Dedifferentiated amniotic fluid mesenchymal stem cell (primary cell): Measurements from ENCODE around the gene INAFM2.
A peak's percentile ranks its signal among the peaks of the same experiment; 100 is the strongest.

ENCODE experiments used
- DNase-seq: peaks from one replicate; pipeline ENCODE4 v3.0.0-alpha.2; 2016; ENCODE audit errors: extremely low spot score

The INAFM2 gene

DNA sequence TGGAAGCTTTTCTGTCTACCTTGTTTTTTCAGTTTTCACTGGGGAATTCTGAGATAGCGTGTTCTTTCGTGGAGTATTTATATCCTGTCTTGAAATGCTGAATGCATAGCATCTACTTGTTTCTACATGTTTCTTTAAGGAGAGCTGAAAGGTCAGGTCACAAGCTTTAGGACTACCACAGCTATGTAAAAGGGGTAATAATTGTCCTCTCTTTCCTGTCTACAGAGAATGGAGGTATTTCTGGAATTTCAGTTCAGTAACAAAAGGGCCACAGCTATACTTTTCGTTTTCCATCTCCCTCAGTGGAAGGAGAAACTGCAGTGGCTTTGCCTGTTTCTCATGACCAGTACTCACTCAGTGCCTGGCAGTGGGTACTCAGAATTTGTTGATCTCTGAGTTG lies 4.7 kb downstream of the INAFM2 start:
- DNase-seq = peak; percentile 22

DNA sequence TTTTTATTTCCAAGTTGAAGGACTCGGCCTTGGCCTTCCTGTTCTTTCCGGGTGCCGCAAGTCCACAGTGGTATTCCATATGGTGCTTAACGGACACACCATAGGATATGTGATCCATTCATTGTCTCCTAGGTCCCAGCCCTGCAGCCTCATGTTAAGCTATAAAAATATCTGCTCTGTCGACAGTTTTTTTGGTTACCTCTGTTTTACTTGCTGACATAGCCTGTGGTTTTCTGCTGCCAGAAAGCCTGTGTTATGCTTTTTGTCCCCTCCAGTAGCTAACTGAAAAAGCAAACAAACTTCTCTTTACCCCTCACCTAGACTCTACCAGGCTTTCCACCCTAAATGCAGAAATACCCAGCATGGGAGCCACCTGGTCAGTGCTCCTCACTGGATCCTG lies 5.3 kb downstream of the INAFM2 start:
- no peak for DNase-seq

DNA sequence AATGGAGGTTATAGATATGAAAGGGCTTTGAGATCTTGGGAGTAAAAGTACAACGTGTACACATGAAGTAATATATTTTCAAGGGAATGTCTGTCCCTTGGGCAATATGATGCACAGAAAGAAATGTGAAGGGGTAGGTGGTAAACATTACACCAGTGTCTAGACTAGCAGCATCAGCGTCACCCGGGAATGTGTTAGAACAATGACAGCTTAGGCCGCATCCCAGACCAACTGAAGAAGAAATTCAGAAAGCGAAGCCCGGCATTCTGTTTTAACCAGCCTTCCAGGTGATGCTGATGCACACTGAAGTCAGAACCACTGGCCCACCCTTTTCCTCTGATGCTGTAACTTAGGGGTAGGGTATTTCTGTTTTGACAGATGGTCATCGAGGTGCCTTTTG lies 6.3 kb downstream of the INAFM2 start:
- DNase-seq = no peak

DNA sequence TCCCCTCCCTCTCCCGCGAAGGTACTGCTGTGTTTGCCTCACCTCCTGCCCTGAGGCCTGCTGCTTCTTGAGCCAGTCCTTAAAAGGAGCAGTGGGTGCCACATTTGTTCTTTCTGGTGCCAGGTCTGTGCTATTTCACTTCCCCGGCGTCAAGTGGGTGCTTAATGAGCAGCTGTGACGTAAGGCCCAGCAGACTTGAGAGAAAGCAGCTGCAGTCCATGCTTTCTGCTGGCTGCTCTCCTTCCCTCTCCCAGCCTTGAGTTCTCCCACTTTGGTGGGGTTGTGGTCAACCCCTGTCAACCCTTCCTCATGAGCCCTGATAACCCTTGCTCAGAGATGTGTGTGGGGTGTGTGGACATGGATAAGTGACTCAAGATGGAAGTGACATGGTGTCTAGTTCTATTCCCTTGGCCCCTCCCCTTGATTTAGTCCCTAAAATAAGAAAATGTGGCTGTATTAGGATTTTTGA lies 6.9 kb downstream of the INAFM2 start:
- no peak for DNase-seq

DNA sequence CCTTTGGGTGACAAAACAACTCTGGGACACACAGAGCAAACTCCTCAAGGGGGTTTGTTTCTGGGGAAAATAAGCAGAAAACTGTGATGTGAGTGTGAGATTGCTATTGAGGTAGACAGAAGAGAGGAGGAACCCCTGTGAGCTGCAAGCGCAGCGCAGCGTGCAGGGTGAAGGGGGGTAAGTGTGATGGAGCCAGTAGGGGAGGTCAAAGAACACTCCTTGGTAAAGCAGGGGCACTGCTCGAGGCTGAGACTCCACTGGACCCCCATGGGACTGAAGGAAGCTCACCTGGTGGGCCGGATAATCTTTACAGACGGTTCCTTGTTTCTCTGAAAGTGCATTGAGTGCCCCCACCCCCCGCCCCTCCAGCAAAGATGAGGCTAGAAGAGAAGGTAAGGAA lies 7.5 kb downstream of the INAFM2 start:
- DNase-seq = no peak

DNA sequence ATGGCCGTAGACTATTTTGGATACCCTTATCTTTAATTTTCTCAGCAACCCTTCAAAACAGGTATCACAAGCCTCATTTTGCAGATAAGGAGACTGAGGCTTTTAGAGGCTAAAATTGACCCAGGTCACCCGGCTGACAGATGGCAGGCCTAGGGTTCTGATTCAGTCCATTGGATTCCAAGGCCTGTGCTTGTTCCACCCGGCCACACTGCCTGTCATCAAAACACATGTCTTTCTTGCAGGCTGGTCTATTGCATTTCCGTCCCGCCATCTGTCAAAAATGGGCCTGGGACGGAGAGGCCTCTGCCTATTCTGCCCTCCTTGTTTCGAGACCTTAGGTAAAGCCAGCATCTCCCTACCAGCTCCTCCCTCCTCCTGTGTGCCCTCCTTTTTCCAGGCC lies 8.1 kb downstream of the INAFM2 start:
- DNase-seq = no peak

DNA sequence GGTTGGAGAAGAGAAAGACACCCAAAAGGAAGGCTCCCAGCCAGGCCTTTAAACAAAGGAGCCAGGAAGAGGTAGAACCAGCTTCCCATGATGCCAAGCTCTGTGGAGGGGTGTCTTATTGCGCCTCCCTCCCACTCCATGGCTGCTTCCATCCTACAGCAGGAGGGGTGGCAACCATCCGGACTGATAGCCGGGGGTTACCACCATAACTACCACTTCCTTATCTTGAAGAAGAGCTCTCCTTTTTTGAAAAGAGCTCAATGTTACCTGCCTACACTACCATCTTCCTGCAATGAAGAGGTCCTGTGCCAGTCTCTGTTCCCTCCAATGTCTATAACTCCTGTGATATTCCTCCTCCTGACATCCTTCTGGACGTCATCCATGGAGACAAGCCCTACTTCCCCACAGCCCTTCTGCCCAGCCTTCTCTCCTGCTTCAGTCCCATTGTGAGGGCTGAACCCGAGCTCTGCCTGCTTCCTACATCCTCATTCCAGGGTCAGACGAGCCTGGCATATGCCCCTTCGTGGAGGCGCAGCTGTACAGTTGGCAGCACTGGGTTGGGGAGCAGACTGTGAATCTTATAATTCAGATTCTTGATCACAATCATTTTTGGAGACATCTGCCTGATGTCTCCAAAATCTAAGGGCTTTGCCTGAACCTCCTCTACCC lies 8.8 kb downstream of the INAFM2 start:
- no peak for DNase-seq

DNA sequence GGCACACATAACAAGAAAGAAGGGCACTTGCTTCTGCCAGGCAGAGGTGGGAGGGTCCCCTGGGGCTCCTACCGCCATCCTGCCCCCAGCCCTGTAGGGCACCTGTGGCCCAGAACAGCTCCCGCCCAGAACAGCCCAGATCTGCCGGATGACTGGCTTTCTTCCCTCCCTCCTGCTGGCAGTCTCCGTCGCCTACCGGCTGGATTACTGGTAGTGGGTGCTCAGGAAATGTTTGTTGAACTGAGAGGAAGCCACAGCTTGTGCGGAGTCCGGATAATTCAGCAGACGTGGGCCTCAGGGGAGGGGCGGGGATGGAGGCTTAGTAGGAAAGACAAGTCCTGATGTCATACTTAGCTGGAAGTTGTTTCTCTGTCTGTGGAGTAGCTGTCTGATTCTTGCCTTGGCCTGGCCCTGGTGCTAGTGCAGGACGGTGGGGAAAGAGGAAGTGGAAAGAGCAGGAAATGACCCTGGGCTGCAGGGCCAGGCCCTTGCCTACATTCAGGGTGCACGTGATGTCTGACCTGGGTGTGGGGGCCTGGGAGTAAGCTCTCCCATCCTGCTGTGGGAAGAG lies 10.5 kb downstream of the INAFM2 start:
- DNase-seq = peak; percentile 37

DNA sequence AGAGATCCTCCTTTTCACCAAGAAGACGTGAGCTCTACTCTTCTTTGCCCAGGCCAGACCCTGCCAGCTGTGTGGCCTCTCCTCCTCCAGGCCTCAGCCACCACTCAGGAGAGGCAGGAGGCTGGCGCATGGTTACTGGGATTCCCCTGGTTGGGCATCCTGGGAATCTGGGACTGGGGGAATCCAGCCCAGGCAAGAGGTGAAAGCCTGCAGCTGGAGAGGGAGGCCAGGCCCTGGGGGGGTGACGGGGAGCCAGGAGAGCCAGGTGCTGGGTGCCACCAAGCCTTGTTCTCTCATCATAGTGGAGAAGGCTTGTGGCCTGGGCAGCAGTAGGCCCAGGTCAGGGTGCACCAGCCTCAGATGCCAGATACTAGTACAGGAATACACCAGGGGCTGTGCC lies 11.0 kb downstream of the INAFM2 start:
- no peak for DNase-seq

DNA sequence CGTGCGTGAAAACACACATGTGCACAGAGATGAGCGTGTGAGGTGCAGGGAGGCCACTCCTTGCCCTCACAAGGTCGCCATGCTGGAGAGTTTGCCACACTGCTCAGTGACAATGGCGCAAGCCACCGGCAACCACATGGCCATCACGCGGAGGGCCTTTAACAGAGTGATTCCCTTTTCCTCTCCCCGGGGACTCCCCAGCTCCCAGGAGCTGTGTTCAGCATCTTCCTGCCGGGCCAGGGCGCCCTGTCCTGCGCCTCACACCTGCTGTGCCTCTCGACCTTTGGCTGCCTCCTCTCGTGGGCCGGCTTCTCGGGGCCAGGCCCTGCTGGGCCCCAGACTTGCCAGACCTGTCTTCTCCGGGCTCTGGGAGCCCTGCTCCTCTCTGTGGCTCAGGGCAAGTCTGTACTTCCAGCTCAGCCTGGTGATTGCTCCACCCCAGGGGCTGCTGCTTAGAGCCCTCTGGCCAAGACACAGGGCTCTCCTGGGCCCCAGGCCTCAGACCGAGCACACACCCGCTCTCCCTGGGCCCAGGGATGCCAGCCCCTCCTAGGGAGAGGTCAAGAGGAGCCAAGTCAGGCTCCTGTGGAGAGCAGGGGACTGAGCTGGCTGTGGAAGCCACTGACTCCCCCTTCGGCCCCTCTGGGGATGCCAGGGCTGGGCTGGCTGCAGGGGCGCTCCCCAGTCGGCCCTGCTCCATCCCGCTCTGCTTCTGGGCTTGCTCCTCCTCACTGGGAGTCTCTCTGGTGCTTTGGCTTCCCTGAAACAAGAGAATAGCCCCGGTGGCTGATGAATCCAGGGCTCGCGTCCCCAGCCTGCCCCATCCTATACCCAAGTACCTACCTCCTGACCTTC lies 11.7 kb downstream of the INAFM2 start:
- DNase-seq = no peak

DNA sequence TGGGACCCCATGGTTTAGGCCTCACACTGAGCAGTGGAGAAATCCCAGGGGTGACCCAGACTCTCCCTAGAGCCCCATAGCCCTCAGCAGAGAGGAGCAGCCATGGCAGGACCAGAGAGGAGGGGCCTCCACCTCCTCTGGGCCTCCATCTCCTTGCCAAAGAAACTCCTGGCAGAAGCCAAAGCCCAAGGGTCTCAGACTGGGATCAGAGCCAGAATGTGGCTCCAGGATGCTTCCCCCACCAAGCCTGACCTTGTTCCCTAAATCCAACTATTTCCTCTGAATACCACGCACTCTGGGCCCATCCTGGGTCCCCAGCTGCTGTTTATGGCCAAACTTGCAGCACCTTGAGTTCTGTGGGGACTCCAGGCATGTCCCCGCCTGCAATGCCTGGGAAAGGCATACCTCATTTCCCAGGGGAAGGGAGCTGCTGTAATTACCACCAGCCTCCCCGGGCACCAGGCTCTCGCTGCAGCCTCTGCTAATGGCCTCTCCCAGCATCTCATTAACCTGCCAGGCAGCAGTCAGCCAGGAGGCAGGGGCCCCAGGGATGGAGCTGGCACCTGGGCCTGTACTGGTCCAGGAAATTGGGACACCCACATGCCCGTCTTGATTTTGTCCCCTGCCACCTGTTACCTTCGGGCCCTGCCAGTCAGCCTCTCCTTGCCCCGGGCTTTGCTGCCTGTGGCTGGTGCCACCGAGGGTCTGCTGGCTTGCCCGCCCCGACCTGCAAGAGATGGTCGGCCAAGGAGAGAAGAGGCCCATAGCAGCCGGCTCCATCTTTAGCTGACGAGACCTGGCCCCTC lies 12.6 kb downstream of the INAFM2 start:
- no peak for DNase-seq

DNA sequence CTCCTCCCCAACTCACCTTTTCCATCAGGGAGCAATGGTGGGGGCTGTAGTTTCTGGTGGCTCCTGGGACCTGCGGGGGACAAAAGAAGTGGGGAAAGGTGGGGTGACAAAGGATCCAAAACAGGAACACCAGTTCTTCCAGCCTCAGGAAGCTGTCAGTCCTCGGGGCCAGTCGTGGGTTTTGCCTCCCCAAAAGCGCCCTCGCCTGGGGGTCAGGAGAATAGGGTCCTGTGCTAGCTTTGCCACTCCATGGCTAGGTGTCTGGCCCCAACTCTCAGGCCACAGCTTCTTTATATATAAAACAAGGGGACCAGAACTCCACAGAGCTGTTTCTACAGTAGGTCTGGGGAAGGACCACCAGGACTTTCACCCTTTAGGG lies 13.2 kb downstream of the INAFM2 start:
- DNase-seq = no peak

DNA sequence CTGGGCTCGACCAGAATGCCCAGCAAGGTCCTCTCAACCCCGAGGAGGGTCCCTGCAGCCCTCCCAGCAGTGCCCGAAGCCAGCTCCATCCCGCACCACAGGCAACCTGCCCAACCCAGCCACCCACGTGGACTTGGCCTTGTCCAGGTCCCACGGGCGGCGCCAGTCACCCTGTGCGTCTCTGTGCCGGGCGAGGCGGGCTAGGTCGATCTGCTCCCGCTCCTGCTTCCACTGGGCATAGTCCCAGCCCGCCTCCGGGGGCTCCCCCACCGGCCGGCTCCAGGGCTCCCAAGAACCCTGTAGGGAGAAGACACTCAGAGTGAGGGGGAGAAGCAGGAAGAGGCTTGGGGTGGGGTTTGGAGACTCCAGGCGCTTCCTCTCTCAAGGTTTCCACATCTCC lies 14.1 kb downstream of the INAFM2 start:
- no peak for DNase-seq

DNA sequence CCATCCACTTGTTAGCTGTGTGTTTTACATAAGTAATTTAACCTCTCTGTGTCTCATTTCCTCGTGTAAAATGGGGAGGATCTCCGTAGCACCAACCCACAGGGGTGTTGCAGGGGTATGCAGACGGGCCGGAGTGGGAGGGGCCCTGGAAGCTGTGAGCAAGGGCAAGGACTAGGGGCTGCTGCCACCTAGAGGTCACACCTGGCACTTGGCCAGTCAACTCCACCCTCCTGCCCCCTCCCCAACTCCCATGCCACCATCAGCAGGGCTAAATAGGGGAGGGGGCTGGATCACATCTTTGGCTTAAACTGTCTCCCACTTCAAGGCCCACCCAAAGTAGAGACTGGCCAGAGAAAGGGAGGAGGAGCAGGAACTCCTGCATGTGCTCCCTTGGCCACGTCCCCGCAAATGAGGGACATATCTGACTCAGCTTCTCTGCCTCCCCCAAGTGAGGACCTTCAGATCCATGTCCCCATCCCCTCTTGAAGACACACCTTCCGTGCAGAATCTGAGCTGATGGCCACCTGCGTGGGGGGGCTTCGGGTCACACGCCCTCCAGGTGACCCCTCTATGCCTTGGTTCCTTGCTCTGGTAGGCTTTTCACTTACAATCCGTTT lies 14.7 kb downstream of the INAFM2 start:
- DNase-seq = no peak

DNA sequence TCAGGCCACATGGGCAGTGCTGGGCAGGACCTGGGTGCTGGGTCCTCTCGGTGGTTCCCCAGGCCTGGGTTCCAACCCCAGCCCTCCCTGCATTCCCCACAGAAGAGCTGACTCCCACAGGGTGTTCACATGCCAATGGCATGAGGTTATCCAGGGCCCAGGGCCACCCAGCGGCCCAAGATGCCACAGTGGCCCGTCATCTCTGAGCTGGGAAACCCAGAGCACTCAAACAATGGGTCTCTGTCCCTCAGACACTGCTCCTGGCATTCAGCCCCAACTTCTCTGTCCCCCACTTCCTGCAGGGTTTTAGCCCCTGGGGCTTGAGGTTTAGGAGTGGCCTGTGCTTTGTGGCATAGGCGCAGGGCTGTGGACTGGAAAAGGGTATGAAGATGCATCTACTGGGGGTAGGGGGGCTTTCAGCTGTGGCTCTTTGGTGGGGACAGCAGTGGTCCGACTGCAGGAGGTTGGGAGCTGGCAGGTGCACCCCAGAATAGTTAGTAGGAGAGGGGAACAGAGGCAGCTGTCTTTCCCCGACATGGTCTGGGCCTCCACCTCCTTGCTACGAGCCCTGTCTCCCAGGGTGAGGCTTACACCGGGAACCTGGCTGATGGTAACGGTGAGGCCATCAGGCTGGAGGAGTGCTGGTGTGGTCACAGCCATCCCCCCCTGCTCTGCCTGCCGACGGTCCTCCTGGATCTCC lies 15.6 kb downstream of the INAFM2 start:
- DNase-seq = peak; percentile 78

DNA sequence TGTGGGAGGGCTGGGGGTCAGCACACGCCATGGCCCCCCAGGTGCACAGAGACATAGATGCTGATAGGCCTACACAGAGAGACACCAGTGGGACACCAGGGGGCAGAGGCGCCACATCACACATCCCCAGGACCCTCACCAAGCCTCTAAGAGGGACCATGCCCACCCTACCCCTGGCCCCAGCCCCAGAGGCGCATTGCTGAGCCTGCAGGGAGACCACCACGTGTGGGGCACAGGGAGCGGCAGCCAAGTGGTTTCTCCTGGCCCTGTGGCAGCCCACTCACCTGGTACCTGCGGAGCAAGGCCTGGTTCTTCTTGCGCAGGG lies 16.1 kb downstream of the INAFM2 start:
- DNase-seq = no peak

DNA sequence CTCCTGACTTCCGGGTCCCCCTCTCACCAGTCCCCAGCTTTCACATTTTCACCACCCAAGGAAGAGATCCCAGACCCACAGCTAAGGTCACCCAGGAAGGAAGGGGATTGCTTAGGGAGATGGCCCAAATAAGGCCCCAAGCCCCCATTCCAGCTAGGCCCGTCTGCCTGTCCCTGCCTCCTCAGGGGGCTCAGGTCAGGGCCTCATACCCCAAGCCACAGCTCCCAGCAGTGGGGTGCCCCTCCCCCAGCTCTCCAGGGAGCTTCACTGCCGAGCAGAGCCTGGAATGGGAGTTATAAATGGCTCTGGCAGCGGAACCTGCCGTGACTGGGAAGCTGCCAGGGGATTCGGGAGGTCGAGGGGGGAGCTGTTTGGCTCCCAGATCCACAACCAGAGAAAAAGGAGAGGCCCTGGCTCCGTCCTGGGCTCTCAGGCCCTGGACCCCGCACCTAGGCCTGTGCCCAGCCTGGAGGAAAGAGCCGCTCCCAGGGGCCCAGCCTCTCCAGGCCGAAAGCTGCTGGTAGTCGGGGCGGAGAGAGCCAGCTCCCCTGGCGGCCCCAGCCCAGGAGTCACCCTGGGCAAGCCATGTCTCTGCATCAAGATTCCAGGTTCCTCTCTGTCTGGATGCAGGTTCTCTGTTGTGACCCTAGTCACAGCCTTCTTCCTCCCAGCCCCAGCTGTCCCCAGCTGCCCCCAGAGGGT lies 16.7 kb downstream of the INAFM2 start:
- peak; percentile 53 for DNase-seq

DNA sequence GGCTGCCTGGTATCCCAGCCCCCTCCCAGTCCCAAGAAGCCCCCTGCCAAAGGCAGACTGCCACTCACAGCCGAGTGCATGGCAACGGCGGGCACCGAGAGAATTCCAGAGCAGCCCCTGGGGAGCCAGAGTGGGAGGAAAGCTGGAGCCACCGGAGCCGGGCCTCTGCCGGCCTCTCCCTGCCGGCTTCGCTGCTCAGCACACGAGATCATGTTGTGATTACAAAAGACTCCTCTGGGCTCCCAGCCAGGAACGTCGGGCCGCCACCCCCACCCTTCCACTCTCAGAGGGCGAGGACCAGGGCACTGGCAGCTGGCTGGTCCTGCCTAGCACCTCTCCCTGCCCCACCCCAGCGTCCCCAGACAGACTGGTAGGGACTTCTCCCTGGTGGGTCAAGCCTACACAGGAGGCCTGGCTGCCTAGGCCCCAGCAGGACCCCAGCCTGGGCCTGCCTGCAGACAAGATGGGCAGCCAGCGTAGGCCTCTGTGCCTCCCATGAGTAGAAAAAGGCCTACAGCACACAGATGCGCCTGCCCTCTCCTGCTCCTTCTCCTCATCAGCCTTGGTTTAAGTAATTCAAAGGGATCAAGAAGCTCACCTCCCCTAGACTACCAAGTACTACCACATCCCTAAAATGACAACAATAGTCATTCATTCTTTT lies 17.4 kb downstream of the INAFM2 start, which contains the start of gene CCDC9B:
Gene CCDC9B (minus strand): TSS at position 200 of the 661 bp plus-strand sequence. CDS start 120 bp downstream, at position 80.
- peak; percentile 92 for DNase-seq

DNA sequence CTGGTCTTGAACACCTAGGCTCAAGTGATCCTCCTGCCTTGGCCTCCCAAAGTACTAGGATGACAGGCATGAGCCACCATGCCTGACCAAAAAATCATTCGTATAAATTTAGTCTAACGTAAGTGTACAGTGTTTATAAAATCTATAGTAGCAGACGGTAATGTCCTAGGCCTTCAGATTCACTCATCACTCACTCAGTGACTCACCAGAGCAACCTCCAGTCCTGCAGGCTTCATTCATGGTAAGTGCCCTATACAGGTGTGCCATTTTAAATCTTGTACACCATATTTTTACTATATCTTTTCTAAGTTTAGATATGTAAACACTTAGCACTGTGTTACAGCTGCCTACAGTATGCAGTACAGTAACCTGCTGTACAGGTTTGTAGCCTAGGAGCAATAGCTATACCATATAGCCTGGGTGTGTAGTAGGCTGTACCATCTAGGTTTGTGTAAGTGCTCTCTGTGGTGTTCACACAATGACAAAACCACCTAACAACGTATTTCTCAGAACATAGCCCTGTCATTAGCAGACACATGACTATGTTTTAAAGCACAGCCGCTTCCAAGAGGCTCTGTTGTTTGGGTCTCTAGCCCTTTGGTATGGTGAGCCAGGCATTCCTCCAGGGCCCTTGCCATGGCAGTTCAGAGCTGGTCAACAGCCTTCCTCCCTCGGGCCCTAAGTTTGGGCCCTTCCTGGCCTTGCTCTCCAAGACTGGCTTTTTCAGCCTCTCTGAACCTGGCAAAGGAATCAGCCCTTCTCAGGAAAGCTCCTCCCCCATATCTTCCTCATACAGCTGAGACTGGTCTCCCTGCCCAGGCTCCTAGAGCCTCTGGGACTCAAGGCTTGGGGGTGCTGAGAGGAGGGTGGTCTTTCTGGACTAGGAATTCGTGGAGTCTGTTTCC lies 19.2 kb downstream of the INAFM2 start:
- no peak for DNase-seq
